Smooth muscle cell (in vitro differentiated cells): ENCODE data around the gene HEMK1. TPM values are rescaled to one million over a fixed set of nuclear protein-coding genes. Genes with fewer than 3 reads are reported as not detected.

ENCODE experiments used
- DNase-seq: peaks from one replicate; lab custom pipeline; 2025; ENCODE audit not compliant: unreplicated experiment; lab: John Stamatoyannopoulos, UW
- H2AFZ ChIP-seq: fragments of 200-600 bp; sonication (generic); 2 replicates; pipeline ENCODE4 v1.6.0; 2016; ENCODE audit warnings: antibody characterized with exemption, low read depth, mild to moderate bottlenecking
- H3F3A ChIP-seq: fragments of 200-600 bp; sonication (generic); 2 replicates; pipeline ENCODE4 v1.6.0; 2017; ENCODE audit warnings: antibody characterized with exemption, low read depth
- H3K27ac ChIP-seq: fragments of 200-600 bp; sonication (generic); 2 replicates; pipeline ENCODE4 v1.5.1; 2016; ENCODE audit warnings: low read depth, mild to moderate bottlenecking
- H3K27me3 ChIP-seq: fragments of 200-600 bp; sonication (generic); 2 replicates; pipeline ENCODE4 v1.6.1; 2016; ENCODE audit warnings: low read depth, mild to moderate bottlenecking
- H3K36me3 ChIP-seq: fragments of 200-600 bp; sonication (generic); 2 replicates; pipeline ENCODE4 v1.5.1; 2016; ENCODE audit warnings: low read depth
- H3K4me1 ChIP-seq: fragments of 200-600 bp; sonication (generic); 2 replicates; pipeline ENCODE4 v1.5.1; 2016; ENCODE audit warnings: low read depth
- H3K4me2 ChIP-seq: fragments of 200-600 bp; sonication (generic); 2 replicates; pipeline ENCODE4 v1.6.0; 2016; ENCODE audit warnings: mild to moderate bottlenecking
- H3K4me3 ChIP-seq: fragments of 200-600 bp; sonication (generic); 2 replicates; pipeline ENCODE4 v1.5.1; 2016; ENCODE audit warnings: mild to moderate bottlenecking
- H3K79me2 ChIP-seq: fragments of 200-600 bp; sonication (generic); 2 replicates; pipeline ENCODE4 v1.6.0; 2016; ENCODE audit warnings: low read depth, mild to moderate bottlenecking
- H3K9ac ChIP-seq: fragments of 200-600 bp; sonication (generic); 2 replicates; pipeline ENCODE4 v1.6.0; 2016; ENCODE audit warnings: low read depth
- H3K9me3 ChIP-seq: fragments of 200-600 bp; sonication (generic); replicated peaks from 2 replicates; pipeline ENCODE4 v1.5.1; 2016; ENCODE audit warnings: low read depth
- H4K20me1 ChIP-seq: fragments of 200-600 bp; sonication (generic); 2 replicates; pipeline ENCODE4 v1.6.0; 2016; ENCODE audit warnings: low read depth
- WGBS: methylation state at CpG from one replicate; pipeline ENCODE4 v1.1.7; 2016; ENCODE audit warnings: low lambda C conversion rate; 5-methylcytosine and 5-hydroxymethylcytosine counted together
- polyA plus RNA-seq: library from polyadenylated mRNA; unstranded; fragments of >200 nt; fragmentation: Nextera tagmentation; extraction: Ambion mirVana; gene quantifications from 2 replicates; pipeline ENCODE4 v1.2.1, GENCODE V29; 2016
- total RNA-seq: library from RNA; depleted of rRNA; stranded (reverse); fragments of >200 nt; gene quantifications from 2 replicates; pipeline ENCODE4 v1.2.3, GENCODE V29; 2014
- TF ChIP-seq, protein P1 (sequence below): fragments of 200-600 bp; sonication (generic); IDR thresholded peaks from 2 replicates; pipeline ENCODE4 v1.5.1; 2017; ENCODE audit warnings: borderline replicate concordance, mild to moderate bottlenecking, antibody characterized with exemption; ENCODE audit not compliant: insufficient read depth, poor library complexity, severe bottlenecking

Gene HEMK1
- total and polyA plus RNA-seq, 2 experiments from 2014 or later: 15.3 to 28.3 TPM

DNA sequence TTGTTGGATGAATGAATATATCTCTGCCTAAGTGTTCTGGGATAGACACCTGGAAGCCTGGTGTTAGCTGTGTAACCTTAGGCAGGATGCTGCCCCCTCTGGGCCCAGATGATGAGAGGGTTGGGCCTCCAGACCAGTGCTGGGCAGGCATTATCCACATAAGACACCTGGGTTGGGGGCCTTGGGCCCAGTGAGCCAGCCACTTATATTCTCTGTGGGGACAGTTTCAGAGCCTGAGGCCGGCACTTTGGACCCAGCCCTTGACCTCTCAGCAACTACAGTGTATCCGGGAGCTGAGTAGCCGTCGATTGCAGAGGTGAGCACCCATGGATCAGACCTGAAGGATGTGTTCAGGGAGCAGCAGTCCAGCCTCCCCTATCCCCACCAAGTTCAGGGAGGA is 2.2 kb downstream of the HEMK1 start:
- Histone ChIP-seq H3K36me3 (no peaks in the 10 kb centered on the region), H2AFZ (no peak overlapping the region), H3F3A (peaks cover 4% of the 10 kb centered on the region), H3K27ac (no peak overlapping the region), H3K9ac (no peak overlapping the region), H3K4me3 (no peak overlapping the region), H3K9me3 (no peaks in the 10 kb centered on the region), H3K79me2 (peaks cover 6% of the 10 kb centered on the region), H3K27me3 (no peaks in the 10 kb centered on the region), H3K4me2 (no peak overlapping the region), H4K20me1 (no peaks in the 10 kb centered on the region), H3K4me1 (peaks cover 3% of the 10 kb centered on the region)
- TF ChIP-seq, protein P1, sequence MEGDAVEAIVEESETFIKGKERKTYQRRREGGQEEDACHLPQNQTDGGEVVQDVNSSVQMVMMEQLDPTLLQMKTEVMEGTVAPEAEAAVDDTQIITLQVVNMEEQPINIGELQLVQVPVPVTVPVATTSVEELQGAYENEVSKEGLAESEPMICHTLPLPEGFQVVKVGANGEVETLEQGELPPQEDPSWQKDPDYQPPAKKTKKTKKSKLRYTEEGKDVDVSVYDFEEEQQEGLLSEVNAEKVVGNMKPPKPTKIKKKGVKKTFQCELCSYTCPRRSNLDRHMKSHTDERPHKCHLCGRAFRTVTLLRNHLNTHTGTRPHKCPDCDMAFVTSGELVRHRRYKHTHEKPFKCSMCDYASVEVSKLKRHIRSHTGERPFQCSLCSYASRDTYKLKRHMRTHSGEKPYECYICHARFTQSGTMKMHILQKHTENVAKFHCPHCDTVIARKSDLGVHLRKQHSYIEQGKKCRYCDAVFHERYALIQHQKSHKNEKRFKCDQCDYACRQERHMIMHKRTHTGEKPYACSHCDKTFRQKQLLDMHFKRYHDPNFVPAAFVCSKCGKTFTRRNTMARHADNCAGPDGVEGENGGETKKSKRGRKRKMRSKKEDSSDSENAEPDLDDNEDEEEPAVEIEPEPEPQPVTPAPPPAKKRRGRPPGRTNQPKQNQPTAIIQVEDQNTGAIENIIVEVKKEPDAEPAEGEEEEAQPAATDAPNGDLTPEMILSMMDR: no peak
- no peak for DNase-seq
- 95% methylated on average over 4 of the region's 4 CpGs for WGBS

DNA sequence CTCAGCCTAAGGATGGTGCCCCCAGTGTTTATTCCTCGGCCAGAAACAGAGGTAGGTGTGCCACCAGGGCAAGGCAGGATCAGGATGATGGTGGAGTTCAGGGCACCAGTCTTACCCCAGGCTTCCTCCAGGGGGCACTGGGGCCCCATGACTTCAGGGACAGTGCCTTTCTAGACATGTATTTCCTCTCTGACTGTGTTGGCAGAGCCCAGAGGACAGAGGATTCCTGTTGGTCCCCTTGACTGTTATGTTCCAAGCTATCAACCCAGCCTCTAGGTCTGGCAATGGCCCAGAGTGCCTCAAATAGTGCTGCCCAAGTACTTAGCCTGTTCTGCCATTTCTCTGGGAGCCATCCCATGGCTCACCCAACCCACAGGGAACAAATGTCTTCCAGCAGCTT is 2.8 kb downstream of the HEMK1 start:
- WGBS: 75% methylated on average over 1 of the region's 1 CpG

DNA sequence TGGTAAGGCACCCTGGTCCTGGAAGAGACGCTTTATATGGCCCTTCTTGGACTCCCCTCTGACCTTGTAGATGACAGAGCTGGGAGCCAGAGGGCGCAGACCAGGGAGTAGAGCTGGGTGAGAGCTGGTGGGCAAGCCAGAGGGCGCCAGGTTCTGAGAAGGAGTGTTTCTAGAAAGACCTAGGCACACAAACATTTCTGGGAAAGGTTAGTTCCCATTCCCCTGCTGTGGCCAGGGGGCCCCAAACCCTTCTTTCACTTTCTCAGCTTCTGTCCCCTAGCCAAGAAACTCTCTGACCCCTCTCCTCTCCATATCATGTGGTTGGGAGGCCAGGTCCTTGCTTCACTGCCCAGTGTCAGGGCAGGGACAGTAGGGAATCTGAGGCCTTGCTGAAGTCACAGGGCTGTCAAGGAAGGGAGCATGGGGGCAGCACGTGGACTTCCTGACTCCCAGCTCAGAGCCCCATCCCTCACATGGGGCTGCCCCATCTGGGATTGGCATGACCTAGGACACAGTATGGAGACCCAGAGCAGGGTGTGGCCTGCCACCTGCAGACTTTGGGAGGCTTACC is 3.6 kb downstream of the HEMK1 start:
- H3K79me2 ChIP-seq: peaks cover 6% of the 10 kb centered on the region
- H3F3A ChIP-seq: peaks cover 3% of the 10 kb centered on the region
- H3K9me3 ChIP-seq: no peaks in the 10 kb centered on the region
- H3K36me3 ChIP-seq: no peaks in the 10 kb centered on the region
- TF ChIP-seq, protein P1: no peak
- no peak for DNase-seq
- no peaks in the 10 kb centered on the region for H3K27me3 ChIP-seq
- no peak overlapping the region for H3K27ac ChIP-seq
- peaks cover 1% of the 10 kb centered on the region for H3K4me1 ChIP-seq
- no peaks in the 10 kb centered on the region for H4K20me1 ChIP-seq
- H3K9ac ChIP-seq: no peak overlapping the region
- 95% methylated on average over 4 of the region's 4 CpGs for WGBS
- H3K4me2 ChIP-seq: no peak overlapping the region
- no peak overlapping the region for H2AFZ ChIP-seq
- no peak overlapping the region for H3K4me3 ChIP-seq

More for the DNA sequence above, 2.8 kb downstream of the HEMK1 start:
- Histone ChIP-seq H3K79me2 (peaks cover 6% of the 10 kb centered on the region), H3K27ac (no peak overlapping the region), H3K4me2 (no peak overlapping the region), H3K36me3 (no peaks in the 10 kb centered on the region), H3K9ac (no peak overlapping the region), H3F3A (peaks cover 4% of the 10 kb centered on the region), H4K20me1 (no peaks in the 10 kb centered on the region), H3K27me3 (no peaks in the 10 kb centered on the region), H2AFZ (no peak overlapping the region), H3K4me1 (peaks cover 3% of the 10 kb centered on the region), H3K9me3 (no peaks in the 10 kb centered on the region), H3K4me3 (no peak overlapping the region)
- TF ChIP-seq, protein P1: peak; percentile 72
- peak; percentile 30 for DNase-seq
